CD14-positive monocyte (primary cell): ENCODE data around the gene RTL1. TPM values are rescaled to one million over a fixed set of nuclear protein-coding genes. Genes with fewer than 3 reads are reported as not detected.

Experiments used
- DNase-seq, 3 donors: peaks; one replicate each; pipeline ENCODE4 v3.0.0-alpha.2; 2011 to 2022
- H2AFZ ChIP-seq: 2 replicates; pipeline ENCODE4 v1.6.0; 2012; ENCODE audit warnings: mild to moderate bottlenecking, low read depth, low read length, inconsistent platforms; ENCODE audit not compliant: insufficient read depth, poor library complexity, severe bottlenecking
- H3K27ac ChIP-seq, 2 donors: 1 replicate in 1 of 2; 2 replicates in 1 of 2; pipeline ENCODE4 v1.5.1; 2012 to 2013; ENCODE audit warnings: low read length in 2 of 2, control low read depth in 1 of 2, inconsistent platforms in 1 of 2, low read depth in 1 of 2, mild to moderate bottlenecking in 1 of 2
- H3K27me3 ChIP-seq, 2 donors: one replicate each; pipeline versions ENCODE4 v1.6.0 to v1.6.1; 2011 to 2013; ENCODE audit warnings: low read length in 2 of 2; ENCODE audit not compliant: control insufficient read depth in 2 of 2, insufficient read depth in 2 of 2
- H3K36me3 ChIP-seq, 2 donors: replicated peaks in 1 of 2; 1 replicate in 1 of 2; 2 replicates in 1 of 2; pipeline versions ENCODE4 v1.5.1 to v1.6.1; 2012 to 2013; ENCODE audit warnings: low read length in 2 of 2, control low read depth in 1 of 2, inconsistent platforms in 1 of 2, mild to moderate bottlenecking in 1 of 2; ENCODE audit not compliant: insufficient read depth in 2 of 2, control insufficient read depth in 1 of 2
- H3K4me1 ChIP-seq, 2 donors: 1 replicate in 1 of 2; 2 replicates in 1 of 2; pipeline versions ENCODE4 v1.5.1 to v1.6.1; 2012 to 2013; ENCODE audit warnings: low read length in 2 of 2, control low read depth in 1 of 2, inconsistent platforms in 1 of 2, mild to moderate bottlenecking in 1 of 2, moderate library complexity in 1 of 2; ENCODE audit not compliant: insufficient read depth in 2 of 2, control insufficient read depth in 1 of 2
- H3K4me2 ChIP-seq: replicated peaks from 2 replicates; pipeline ENCODE3; 2012; ENCODE audit warnings: low read length, moderate library complexity, mild to moderate bottlenecking; ENCODE audit not compliant: poor library complexity, severe bottlenecking; ENCODE audit errors: extremely low read depth
- H3K4me3 ChIP-seq, 3 experiments: fragments of 200-600 bp in 1 of 3; sonication (generic) in 1 of 3; replicated peaks in 1 of 3; 1 replicate in 2 of 3; 2 replicates in 1 of 3; pipeline ENCODE4 v1.5.1; 2011 to 2013; ENCODE audit warnings: low read length in 3 of 3, mild to moderate bottlenecking in 3 of 3, control low read depth in 2 of 3, low read depth in 2 of 3, inconsistent platforms in 1 of 3, moderate library complexity in 1 of 3
- H3K79me2 ChIP-seq: 2 replicates; pipeline ENCODE4 v1.6.0; 2012; ENCODE audit warnings: mild to moderate bottlenecking, control low read depth, inconsistent platforms, low read length, moderate library complexity; ENCODE audit not compliant: insufficient read depth
- H3K9ac ChIP-seq: 2 replicates; pipeline ENCODE4 v1.6.0; 2017; ENCODE audit warnings: low read length, mild to moderate bottlenecking; ENCODE audit not compliant: insufficient read depth, poor library complexity, severe bottlenecking
- H3K9me3 ChIP-seq, 2 donors: replicated peaks in 1 of 2; 1 replicate in 1 of 2; 2 replicates in 1 of 2; pipeline versions ENCODE4 v1.5.1 to v1.6.1; 2012 to 2013; ENCODE audit warnings: low read length in 2 of 2, control low read depth in 1 of 2; ENCODE audit not compliant: control insufficient read depth in 1 of 2, insufficient read depth in 1 of 2
- H4K20me1 ChIP-seq: 2 replicates; pipeline ENCODE4 v1.6.0; 2012; ENCODE audit warnings: mild to moderate bottlenecking, low read length, control low read depth, moderate library complexity; ENCODE audit not compliant: insufficient read depth
- H3K27ac Mint-ChIP-seq, 7 donors: one replicate each; pipeline ENCODE4 v1.8.0; 2020; ENCODE audit warnings: mild to moderate bottlenecking in 7 of 7, mixed read lengths in 7 of 7, moderate library complexity in 6 of 7, inconsistent platforms in 2 of 7
- H3K27me3 Mint-ChIP-seq, 3 donors: one replicate each; pipeline ENCODE4 v1.8.0; 2021 to 2022; ENCODE audit warnings: low read depth in 3 of 3, mild to moderate bottlenecking in 3 of 3, mixed read lengths in 3 of 3, moderate library complexity in 3 of 3, inconsistent platforms in 1 of 3
- H3K36me3 Mint-ChIP-seq, 2 donors: one replicate each; pipeline ENCODE4 v1.8.0; 2020; ENCODE audit warnings: mixed read lengths in 2 of 2, inconsistent platforms in 1 of 2, mild to moderate bottlenecking in 1 of 2
- H3K4me1 Mint-ChIP-seq: one replicate; pipeline ENCODE4 v1.8.0; 2020; ENCODE audit warnings: mild to moderate bottlenecking, mixed read lengths
- H3K4me3 Mint-ChIP-seq, 2 donors: one replicate each; pipeline ENCODE4 v1.8.0; 2020; ENCODE audit warnings: mild to moderate bottlenecking in 2 of 2, mixed read lengths in 2 of 2, moderate library complexity in 1 of 2
- H3K9me3 Mint-ChIP-seq, 7 donors: one replicate each; pipeline ENCODE4 v1.8.0; 2020 to 2022; ENCODE audit warnings: mixed read lengths in 7 of 7, mild to moderate bottlenecking in 6 of 7, moderate library complexity in 6 of 7, inconsistent platforms in 2 of 7
- WGBS: methylation state at CpG from one replicate; pipeline ENCODE4 v1.1.5; 2013; ENCODE audit warnings: missing lambda C conversion rate; ENCODE audit not compliant: insufficient coverage; 5-methylcytosine and 5-hydroxymethylcytosine counted together
- intact Hi-C, 2 donors: fragments of 100-400 bp; cut with micrococcal nuclease; formaldehyde crosslinking; loops; one replicate each; pipeline versions ENCODE4 v1.15.0 to v1.15.1; 2023
- polyA plus RNA-seq, 3 donors: library from polyadenylated mRNA; depleted of rRNA in 1 of 3; unstranded in 2 of 3; stranded (reverse) in 1 of 3; fragments of 300-500 nt in 2 of 3; fragments of >200 nt in 1 of 3; fragmentation: Illumina TruSeq in 2 of 3; gene quantifications; 1 replicate in 2 of 3; 2 replicates in 1 of 3; pipeline ENCODE4 v1.2.3, GENCODE V29; 2012 to 2021
- TF ChIP-seq, protein P1 (sequence below): fragments of 200-600 bp; IDR thresholded peaks from one replicate; pipeline ENCODE4 v1.8.0; 2022; ENCODE audit warnings: antibody characterized with exemption, mild to moderate bottlenecking

Gene RTL1
- polyA plus RNA-seq, 3 donors = not detected

DNA sequence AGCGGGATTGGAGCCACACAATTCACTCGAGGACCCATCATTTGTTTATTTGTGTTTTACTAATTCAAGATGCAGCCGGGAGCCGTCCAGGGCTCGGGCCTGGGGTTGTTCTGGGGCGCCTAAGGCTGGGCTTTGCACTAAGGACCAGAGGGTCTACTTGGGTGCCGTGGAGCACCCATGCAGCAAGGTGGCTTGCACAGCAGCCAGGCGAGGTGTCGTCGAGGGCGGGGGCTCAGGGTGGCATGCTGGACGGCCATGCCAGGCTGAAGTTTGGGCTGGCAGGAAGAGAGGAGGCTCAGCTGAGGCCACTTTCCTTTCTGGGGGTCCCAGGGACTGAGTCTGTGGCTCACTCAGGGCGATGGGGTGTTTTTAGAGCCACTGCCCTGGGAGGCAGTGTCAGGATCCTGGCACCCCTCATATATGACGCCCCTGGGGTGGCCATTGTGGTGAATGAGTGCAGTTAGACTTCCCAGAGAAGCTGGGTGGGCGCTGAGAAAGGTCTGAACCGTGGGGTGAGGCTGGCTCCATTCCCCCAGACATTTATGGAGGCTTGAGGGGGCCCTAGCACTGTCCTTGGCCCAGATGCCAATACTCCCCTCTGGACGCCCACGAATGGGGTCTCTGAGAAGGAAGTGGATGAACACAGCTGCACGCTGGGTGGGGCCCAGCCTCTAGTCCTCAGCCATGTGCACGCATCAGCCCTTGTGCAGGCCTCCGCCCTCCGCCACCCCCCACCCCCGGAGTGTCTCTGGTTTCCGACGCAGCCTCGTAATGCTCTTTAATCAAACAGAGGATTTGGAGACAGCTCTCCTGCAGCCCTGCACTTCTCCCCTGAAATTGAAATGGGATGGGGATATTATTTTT lies 66.3 kb downstream of the RTL1 start:
- H3K36me3 Mint-ChIP-seq = no peaks in the 10 kb centered on the region
- H3K9me3 ChIP-seq = no peaks in the 10 kb centered on the region

DNA sequence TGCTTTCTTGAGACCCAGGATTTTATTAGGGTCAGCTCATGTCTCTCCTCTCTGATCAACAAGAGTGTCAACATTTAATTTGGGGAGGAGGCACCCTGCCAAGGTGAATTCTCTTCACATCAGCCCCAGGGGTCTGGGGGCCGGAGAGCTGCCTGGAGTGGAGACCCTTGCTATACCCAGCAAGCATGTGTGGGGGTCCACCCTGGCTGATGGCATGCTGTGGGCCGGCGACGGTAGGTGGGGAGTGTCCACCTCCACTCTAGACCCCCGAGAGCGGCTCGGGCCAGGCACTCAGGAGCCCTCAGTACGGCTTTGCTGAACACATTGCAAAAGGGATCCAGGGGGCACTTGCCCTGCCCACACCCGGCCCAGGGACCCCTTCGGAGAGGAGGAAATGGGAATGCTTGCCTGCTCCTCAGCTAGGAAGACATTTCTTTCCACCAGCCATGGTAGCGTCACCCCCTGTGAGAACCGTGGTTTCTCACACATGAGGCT lies 67.2 kb downstream of the RTL1 start:
- Histone ChIP-seq H3K9me3 (no peaks in the 10 kb centered on the region), H3K4me1 (no peaks in the 10 kb centered on the region), H3K27me3 (no peaks in the 10 kb centered on the region), H3K9ac (no peak overlapping the region), H3K4me2 (no peak overlapping the region), H3K4me3 (no peak overlapping the region), H3K79me2 (no peaks in the 10 kb centered on the region), H2AFZ (no peak overlapping the region), H4K20me1 (no peaks in the 10 kb centered on the region), H3K36me3 (no peaks in the 10 kb centered on the region), H3K27ac (no peak overlapping the region)
- H3K9me3 Mint-ChIP-seq = peaks cover 0 to 4% (median 0%) of the 10 kb centered on the region in 7 donors
- 98% methylated on average over 9 of the region's 12 CpGs for WGBS
- peaks cover 3 to 6% (median 6%) of the 10 kb centered on the region in 3 donors for H3K27me3 Mint-ChIP-seq
- no peaks in the 10 kb centered on the region for H3K36me3 Mint-ChIP-seq
- no peak overlapping the region for H3K4me3 Mint-ChIP-seq
- TF ChIP-seq, protein P1, sequence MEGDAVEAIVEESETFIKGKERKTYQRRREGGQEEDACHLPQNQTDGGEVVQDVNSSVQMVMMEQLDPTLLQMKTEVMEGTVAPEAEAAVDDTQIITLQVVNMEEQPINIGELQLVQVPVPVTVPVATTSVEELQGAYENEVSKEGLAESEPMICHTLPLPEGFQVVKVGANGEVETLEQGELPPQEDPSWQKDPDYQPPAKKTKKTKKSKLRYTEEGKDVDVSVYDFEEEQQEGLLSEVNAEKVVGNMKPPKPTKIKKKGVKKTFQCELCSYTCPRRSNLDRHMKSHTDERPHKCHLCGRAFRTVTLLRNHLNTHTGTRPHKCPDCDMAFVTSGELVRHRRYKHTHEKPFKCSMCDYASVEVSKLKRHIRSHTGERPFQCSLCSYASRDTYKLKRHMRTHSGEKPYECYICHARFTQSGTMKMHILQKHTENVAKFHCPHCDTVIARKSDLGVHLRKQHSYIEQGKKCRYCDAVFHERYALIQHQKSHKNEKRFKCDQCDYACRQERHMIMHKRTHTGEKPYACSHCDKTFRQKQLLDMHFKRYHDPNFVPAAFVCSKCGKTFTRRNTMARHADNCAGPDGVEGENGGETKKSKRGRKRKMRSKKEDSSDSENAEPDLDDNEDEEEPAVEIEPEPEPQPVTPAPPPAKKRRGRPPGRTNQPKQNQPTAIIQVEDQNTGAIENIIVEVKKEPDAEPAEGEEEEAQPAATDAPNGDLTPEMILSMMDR = no peak
- no peak overlapping the region for H3K27ac Mint-ChIP-seq
- DNase-seq = no peak
- intact Hi-C loops = no loop called here
- no peaks in the 10 kb centered on the region for H3K4me1 Mint-ChIP-seq

More for the DNA sequence above, 66.3 kb downstream of the RTL1 start:
- Histone ChIP-seq H3K9ac (no peak overlapping the region), H3K36me3 (no peaks in the 10 kb centered on the region), H3K27ac (no peak overlapping the region), H2AFZ (no peak overlapping the region), H3K4me2 (no peak overlapping the region), H3K79me2 (no peaks in the 10 kb centered on the region), H4K20me1 (no peaks in the 10 kb centered on the region), H3K27me3 (no peaks in the 10 kb centered on the region), H3K4me3 (no peak overlapping the region), H3K4me1 (no peaks in the 10 kb centered on the region)
- Mint-ChIP-seq H3K27ac (no peak overlapping the region), H3K27me3 (peaks cover 3 to 5% (median 5%) of the 10 kb centered on the region in 3 donors), H3K9me3 (peaks cover 0 to 4% (median 0%) of the 10 kb centered on the region in 7 donors), H3K4me3 (no peak overlapping the region), H3K4me1 (no peaks in the 10 kb centered on the region)
- intact Hi-C loops = no loop called here
- WGBS = 93% methylated on average over 17 of the region's 26 CpGs
- TF ChIP-seq, protein P1 = no peak
- DNase-seq = no peak
